SH-SY5Y (cell line): ENCODE data around the gene OR13A1.

Source experiments
- GATA2 ChIP-seq: IDR thresholded peaks from 2 replicates; pipeline ENCODE4 v1.6.1; 2011; ENCODE audit warnings: mild to moderate bottlenecking, low read depth, low read length
- GATA3 ChIP-seq: IDR thresholded peaks from 2 replicates; pipeline ENCODE4 v1.6.1; 2011; ENCODE audit warnings: low read depth, mild to moderate bottlenecking, low read length, moderate library complexity

GRCh38 chr10:45313264-45313873, 2.0 kb downstream of the OR13A1 start:
- TF ChIP-seq GATA2 = no peak
- TF ChIP-seq GATA3 = no peak
